HG02763 (cell line): ENCODE data around the gene TOR3A.

Experiments
- ATAC-seq: cut with Tn5 transposase; IDR thresholded peaks from one replicate; pipeline ENCODE4 v1.9.1; 2021; ENCODE audit warnings: mild to moderate bottlenecking, moderate library complexity; ENCODE audit not compliant: unreplicated experiment

TOR3A gene

GRCh38 chr1:179061360-179062282, 20.2 kb upstream of the TOR3A start:
- no peak for ATAC-seq

- no peak for ATAC-seq
Measured at GRCh38 chr1:179066471-179066870, 15.4 kb upstream of the TOR3A start.

DNA sequence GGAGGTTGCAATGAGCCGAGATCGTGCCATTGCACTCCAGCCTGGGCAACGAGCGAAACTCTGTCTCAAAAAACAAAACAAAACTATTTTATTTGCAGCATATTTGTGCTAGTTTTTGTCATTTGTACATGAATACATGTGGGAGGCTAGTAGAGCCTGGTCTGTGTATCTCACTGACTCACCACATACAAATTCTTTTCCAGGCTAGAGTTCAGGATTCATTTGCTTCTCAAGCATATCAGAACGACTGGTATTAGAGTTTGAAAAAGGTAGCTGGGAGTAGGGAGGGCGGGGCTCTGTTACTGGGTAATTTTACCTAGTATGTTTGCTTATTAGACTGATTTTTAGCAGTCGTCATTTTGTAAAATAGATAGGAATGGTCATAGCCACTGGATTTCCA, 4.5 kb upstream of the TOR3A start:
- ATAC-seq: no peak

- no peak for ATAC-seq
Measured at GRCh38 chr1:179079113-179079761, 2.6 kb upstream of the TOR3A start.

DNA sequence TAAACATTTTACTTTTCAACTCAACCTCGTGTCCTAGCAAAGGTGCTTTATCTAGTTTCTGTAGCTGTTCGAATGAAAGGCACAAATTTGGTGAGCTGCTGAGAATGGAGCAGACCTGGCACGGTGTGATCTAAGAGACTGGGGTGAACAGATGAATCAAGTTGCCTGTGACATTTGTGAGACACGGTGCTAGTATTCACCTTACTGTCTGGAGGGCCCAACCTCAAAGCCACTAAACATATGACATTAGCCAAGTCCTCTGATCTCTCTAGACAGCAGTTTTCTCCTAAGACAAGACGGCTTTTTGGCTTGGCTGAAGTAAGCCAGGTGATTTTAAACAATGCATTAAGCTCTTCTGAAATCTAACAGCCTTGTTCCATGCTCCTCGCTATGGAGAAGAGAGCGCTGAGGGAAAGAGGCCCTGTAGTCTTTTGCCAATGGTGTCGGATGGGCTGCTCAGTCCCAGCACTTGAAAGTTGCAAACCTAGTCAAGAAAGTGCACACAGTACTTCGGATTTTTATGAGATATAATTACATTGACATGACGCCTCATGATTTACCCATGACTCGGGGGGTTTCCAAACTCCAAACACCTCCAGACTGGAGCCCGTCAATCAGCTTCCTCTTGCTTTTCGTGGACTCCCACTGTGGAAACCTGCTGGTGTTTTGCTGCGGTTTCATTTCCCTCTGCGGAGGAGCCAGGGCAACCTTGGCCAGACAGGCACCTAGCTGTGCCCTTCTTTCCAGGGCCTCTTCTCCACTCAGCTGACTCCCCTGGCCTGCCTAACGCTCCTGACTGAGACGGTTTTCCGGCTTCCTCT, 794 bp upstream of the TOR3A start:
- ATAC-seq: no peak

DNA sequence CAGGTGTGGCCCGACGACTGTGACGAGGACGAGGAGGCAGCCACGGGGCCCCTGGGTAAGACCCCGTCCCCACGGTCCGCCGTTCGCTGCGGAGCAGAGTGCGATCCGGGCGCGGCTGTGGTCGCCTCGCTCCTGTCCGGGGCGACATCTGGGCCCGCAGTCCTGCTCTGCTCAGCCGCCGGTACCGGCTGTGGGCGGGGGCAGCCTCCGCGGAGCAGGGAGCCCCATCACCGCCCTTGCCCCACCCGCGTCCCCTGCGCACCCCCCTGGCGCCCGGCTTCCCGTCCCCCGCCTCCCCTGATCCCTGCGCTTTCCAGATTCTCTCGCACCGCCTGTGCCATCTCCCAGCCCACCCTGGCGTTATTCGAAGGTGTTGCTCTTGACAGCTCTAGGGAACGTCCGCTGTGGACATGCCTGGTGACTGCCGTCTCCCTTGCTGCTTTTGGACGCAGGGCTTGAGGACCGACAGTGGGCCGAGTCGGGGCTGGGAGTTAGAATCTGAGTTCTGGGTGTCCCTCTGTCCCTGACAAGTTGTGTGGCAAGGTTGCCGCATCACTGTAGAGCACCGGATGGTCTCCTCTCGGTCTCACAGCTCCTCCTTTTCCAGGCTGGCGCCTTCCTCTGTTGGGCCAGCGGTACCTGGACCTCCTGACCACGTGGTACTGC, 596 bp downstream of the TOR3A start:
- ATAC-seq: peak; percentile 8

DNA sequence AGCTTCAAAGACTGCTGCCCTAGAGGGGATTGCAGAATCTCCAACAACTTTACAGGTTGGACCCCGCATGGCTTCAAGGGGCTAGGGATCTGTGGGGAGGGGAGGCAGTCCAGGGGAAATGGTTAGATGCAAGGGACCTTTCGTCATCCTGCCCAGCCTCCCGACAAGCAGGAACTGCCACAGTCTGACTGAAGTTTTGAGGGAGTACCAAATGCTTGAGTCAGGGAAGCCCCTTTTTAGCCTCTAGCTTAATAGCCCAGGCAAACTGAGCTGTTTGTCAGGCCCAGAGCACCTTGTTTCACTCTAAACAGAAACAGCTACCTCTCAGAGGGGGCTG, 1.1 kb downstream of the TOR3A start:
- ATAC-seq: no peak

DNA sequence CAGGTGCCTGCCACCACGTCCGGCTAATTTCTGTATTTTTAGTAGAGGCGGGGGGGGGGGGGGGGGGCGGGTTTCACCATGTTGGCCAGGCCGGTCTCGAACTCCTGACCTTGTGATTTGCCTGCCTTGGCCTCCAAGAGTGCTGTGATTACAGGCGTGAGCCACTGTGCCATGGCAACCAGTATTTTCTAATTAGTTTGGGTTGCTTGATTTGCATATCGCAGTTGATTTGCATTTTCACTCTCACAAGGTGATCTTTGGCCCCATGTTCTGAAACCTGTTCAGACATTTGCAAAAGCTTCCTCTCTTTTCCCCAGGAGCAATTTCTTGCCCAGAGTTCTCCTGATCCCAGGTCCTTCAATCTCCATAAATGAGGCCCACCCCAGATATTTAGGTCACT, 1.7 kb downstream of the TOR3A start:
- ATAC-seq: no peak

DNA sequence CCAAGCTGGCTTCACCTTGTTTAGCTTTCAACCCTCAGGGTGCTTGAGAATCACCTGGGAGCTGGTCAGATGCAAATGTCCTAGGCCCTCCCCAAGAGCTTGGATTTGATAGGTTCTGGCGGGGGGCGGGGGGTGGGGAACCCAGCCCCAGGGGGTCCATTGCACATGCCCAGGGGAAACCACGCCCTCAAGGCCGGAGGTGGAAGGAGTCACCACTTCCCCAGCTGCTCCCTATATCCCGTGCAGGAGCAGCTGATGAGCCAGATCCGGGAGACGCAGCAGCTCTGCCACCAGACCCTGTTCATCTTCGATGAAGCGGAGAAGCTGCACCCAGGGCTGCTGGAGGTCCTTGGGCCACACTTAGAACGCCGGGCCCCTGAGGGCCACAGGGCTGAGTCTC, 5.8 kb downstream of the TOR3A start:
- no peak for ATAC-seq

GRCh38 chr1:179089827-179090482, 8.1 kb downstream of the TOR3A start:
- ATAC-seq: no peak

DNA sequence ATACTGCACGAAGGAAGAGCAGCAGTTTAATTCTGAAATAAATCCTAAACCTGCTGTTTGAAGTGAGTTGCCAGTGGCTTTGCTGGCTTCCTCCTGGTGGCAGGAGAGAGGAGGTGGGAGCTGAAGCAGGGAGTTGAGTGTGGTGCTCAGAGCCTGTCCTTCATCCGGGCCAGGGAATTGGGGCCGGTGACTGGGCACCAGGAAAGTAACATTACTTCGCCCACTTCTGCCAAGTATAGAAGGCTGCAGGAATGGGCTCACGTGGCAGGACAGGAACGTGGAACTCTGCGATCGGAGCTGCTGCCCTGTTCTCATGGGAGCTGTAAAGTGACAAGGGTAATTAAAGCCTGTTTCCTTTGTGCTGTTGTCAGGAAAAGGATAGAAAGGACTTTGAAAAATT, 8.7 kb downstream of the TOR3A start:
- no peak for ATAC-seq

- no peak for ATAC-seq
Measured at GRCh38 chr1:179090923-179091322, 9.1 kb downstream of the TOR3A start.

DNA sequence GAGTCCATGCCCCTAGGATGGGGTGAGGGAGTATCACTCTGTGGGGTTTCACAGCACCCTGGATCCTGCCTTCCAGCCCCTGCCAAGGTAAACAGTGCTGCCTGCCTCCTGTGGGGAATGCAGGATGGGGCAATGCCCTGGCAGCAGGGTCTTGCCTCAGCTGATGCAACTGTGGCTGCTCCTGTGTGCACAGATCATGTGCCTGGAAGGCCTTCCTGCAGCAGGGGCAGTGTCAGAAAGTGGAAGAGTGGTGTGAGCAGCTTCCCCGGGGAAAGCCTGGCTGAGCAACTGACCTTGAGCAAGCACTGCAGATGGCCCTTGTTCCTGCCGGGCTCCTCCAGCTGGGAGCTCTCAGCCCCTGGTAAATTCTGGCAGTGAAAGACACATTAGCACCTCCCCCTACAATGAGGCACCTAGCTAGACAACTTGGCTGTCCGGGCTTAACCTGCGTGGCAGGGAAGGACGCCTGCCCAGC, 9.9 kb downstream of the TOR3A start:
- no peak for ATAC-seq

GRCh38 chr1:179092896-179093461, 11.1 kb downstream of the TOR3A start:
- no peak for ATAC-seq

GRCh38 chr1:179094818-179095217, 12.9 kb downstream of the TOR3A start:
- ATAC-seq: no peak

GRCh38 chr1:179095377-179095776, 13.5 kb downstream of the TOR3A start:
- no peak for ATAC-seq

DNA sequence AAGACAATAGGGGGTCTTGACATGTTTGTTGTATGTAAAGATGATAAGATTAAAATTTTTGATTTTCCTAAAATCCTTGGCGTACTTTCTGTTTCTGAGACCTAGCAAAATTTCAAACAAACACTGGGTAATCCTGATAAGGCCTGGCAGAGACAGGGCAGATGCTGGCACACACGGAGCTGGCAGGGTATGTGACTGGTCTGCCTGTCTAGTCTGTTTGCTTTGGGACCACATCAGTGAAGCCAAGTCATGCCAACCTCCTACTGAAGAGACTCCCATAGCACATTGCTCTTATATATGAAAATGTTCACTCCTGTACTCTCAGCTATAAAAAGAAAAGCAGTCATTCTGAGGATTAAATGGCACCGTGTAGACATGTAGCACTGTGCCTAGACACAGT, 14.1 kb downstream of the TOR3A start:
- ATAC-seq: no peak

DNA sequence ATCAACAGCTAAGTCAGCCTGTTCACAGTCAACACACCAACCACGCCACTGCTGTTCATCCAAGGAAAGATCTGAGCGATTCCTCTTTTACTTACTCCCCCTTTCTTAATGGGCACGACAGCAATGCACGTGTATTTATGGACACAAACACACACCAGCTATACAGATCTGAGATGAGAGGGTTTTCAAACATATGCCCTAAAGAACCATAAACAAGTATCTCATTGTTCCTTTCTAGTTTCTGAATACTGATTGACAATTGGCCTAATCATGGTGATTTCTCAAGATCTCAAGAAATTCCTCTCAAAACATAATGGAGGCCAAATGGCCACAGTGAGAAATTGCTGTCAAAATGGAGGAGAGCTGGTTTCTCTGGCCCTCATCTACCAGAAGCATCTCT, 18.0 kb downstream of the TOR3A start:
- ATAC-seq: no peak

GRCh38 chr1:179101566-179101965, 19.7 kb downstream of the TOR3A start:
- ATAC-seq: no peak

- ATAC-seq: no peak
Measured at GRCh38 chr1:179103999-179104398, 22.1 kb downstream of the TOR3A start.
